HEK293 (cell line): Measurements from ENCODE around the gene GRIN2A.

Experiments used
- ZBTB20 ChIP-seq: fragments of 450-650 bp; formaldehyde crosslinking; IDR thresholded peaks from 2 replicates; pipeline ENCODE4 v1.5.1; 2016; ENCODE audit warnings: missing biosample characterization, missing genetic modification characterization
- ZNF146 ChIP-seq: fragments of 450-650 bp; formaldehyde crosslinking; IDR thresholded peaks from 2 replicates; pipeline ENCODE4 v1.5.1; 2016; ENCODE audit warnings: missing biosample characterization, missing genetic modification characterization
- TF ChIP-seq, protein P1 (sequence below): fragments of 450-650 bp; formaldehyde crosslinking; IDR thresholded peaks from 2 replicates; pipeline ENCODE4 v1.5.1; 2016; ENCODE audit warnings: missing biosample characterization, missing genetic modification characterization
- TF ChIP-seq, protein P2 (sequence below): fragments of 450-650 bp; formaldehyde crosslinking; IDR thresholded peaks from 2 replicates; pipeline ENCODE4 v1.5.1; 2016; ENCODE audit warnings: missing biosample characterization, missing genetic modification characterization

DNA sequence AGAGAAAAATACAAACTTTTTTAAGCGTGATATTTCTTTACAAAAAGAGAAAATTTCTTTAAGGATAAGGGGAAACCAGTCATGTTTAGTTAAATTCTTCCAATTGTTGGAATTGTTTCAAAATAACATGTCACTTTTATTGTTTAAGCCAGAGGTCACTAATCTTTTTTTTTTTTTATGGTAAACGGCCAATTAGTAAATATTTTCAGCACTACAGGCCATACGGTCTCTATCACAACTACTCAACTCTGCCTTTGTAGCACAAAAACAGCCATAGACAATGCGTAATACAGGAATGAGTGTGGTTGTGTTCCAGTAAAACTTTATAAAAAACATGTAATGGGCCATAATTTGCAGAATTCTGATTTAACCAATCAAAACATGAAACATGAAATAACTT is 401.4 kb downstream of the GRIN2A start:
- TF ChIP-seq, protein P1, sequence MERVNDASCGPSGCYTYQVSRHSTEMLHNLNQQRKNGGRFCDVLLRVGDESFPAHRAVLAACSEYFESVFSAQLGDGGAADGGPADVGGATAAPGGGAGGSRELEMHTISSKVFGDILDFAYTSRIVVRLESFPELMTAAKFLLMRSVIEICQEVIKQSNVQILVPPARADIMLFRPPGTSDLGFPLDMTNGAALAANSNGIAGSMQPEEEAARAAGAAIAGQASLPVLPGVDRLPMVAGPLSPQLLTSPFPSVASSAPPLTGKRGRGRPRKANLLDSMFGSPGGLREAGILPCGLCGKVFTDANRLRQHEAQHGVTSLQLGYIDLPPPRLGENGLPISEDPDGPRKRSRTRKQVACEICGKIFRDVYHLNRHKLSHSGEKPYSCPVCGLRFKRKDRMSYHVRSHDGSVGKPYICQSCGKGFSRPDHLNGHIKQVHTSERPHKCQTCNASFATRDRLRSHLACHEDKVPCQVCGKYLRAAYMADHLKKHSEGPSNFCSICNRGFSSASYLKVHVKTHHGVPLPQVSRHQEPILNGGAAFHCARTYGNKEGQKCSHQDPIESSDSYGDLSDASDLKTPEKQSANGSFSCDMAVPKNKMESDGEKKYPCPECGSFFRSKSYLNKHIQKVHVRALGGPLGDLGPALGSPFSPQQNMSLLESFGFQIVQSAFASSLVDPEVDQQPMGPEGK, result no peak
- TF ChIP-seq ZNF146 (no peak), ZBTB20 (tag by site-specific recombination) (no peak)
- TF ChIP-seq, protein P2, sequence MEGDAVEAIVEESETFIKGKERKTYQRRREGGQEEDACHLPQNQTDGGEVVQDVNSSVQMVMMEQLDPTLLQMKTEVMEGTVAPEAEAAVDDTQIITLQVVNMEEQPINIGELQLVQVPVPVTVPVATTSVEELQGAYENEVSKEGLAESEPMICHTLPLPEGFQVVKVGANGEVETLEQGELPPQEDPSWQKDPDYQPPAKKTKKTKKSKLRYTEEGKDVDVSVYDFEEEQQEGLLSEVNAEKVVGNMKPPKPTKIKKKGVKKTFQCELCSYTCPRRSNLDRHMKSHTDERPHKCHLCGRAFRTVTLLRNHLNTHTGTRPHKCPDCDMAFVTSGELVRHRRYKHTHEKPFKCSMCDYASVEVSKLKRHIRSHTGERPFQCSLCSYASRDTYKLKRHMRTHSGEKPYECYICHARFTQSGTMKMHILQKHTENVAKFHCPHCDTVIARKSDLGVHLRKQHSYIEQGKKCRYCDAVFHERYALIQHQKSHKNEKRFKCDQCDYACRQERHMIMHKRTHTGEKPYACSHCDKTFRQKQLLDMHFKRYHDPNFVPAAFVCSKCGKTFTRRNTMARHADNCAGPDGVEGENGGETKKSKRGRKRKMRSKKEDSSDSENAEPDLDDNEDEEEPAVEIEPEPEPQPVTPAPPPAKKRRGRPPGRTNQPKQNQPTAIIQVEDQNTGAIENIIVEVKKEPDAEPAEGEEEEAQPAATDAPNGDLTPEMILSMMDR (tag by site-specific recombination), result no peak
